Measurements from ENCODE around the gene RBBP4. TPM values are rescaled to one million over a fixed set of nuclear protein-coding genes. Genes with fewer than 3 reads are reported as not detected.

The RBBP4 gene
- total and polyA plus RNA-seq, 2 of the 8 experiments (the other 6 are each of a cell fraction or from before 2014, with no cell fraction given): 147 to 397 TPM

DNA sequence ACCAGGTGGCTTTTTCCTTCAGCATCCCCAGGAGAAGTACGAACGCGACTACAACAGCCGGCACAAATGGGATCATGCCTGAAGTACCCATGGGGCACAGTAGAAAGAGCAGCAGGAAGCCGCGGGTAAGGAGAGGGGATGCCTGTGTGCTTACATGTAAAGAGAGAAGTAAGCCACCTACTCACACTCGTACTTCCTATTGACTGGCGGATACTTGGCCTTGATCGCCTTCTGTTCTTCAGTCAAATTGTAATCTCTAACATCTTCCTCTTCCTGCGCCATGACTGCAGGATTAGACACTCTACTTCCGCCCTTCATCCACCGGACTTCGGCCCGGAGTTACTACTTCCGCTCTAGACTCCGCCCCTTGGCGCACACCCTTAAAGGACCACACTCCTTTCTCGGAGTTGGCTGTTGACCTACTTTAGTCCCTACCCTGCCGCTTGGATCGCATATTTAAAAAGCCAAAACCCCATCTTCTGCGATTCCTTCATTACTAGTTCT is 708 bp upstream of the RBBP4 start, which contains the start of gene ZBTB8OS (continued):
- no peak for TF ChIP-seq RXRA (IDR thresholded peaks at IDR 0.05; ENCODE audit: insufficient read depth, low read depth, low read length)
- TF ChIP-seq YY1 (IDR thresholded peaks at IDR 0.05; ENCODE audit: low read depth, low read length): no peak; the same call in 1 of the 2 replicates
- peak; percentile 27 for TF ChIP-seq ASH2L (IDR thresholded peaks at IDR 0.05; ENCODE audit: low read length)
- no peak; the same call in 1 of the 2 replicates for TF ChIP-seq SP4 (IDR thresholded peaks at IDR 0.05; ENCODE audit: low read length)
- TF ChIP-seq SIX5 (IDR thresholded peaks at IDR 0.05; ENCODE audit: low read depth, low read length): no peak
- no peak for TF ChIP-seq JUN (IDR thresholded peaks at IDR 0.05; ENCODE audit: low read depth, low read length)
- no peak for TF ChIP-seq CHD1 (IDR thresholded peaks at IDR 0.05; ENCODE audit: low read depth, low read length)
- TF ChIP-seq CTBP2 (IDR thresholded peaks at IDR 0.05; ENCODE audit: borderline replicate concordance, insufficient read depth, insufficient read length, low read length): no peak
- TF ChIP-seq GTF2F1 (IDR thresholded peaks at IDR 0.05; ENCODE audit: borderline replicate concordance, low read depth, low read length): peak; percentile 58; the same call in 1 of the 2 replicates
- peak; percentile 85 for TF ChIP-seq POLR2AphosphoS5 (IDR thresholded peaks at IDR 0.05; ENCODE audit: low read depth, low read length)
- TF ChIP-seq, protein P1, sequence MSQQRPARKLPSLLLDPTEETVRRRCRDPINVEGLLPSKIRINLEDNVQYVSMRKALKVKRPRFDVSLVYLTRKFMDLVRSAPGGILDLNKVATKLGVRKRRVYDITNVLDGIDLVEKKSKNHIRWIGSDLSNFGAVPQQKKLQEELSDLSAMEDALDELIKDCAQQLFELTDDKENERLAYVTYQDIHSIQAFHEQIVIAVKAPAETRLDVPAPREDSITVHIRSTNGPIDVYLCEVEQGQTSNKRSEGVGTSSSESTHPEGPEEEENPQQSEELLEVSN (IDR thresholded peaks at IDR 0.05): no peak
- peak; percentile 86 for TF ChIP-seq TBP (IDR thresholded peaks at IDR 0.05; ENCODE audit: low read depth, low read length)
- peak; percentile 26 for TF ChIP-seq TAF7 (optimal IDR thresholded peaks at IDR 0.05; ENCODE audit: borderline replicate concordance, low read depth, low read length)
- peak; percentile 86 for TF ChIP-seq SAP30 (IDR thresholded peaks at IDR 0.05; ENCODE audit: insufficient read depth, insufficient replicate concordance, low read length)
- no peak for TF ChIP-seq CHD2 (IDR thresholded peaks at IDR 0.05; ENCODE audit: low read length)
- TF ChIP-seq, protein P2, sequence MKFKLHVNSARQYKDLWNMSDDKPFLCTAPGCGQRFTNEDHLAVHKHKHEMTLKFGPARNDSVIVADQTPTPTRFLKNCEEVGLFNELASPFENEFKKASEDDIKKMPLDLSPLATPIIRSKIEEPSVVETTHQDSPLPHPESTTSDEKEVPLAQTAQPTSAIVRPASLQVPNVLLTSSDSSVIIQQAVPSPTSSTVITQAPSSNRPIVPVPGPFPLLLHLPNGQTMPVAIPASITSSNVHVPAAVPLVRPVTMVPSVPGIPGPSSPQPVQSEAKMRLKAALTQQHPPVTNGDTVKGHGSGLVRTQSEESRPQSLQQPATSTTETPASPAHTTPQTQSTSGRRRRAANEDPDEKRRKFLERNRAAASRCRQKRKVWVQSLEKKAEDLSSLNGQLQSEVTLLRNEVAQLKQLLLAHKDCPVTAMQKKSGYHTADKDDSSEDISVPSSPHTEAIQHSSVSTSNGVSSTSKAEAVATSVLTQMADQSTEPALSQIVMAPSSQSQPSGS (IDR thresholded peaks at IDR 0.05; ENCODE audit: low read length): 0 out of 2 replicates have a peak, but pooled peaks have one; percentile 78
- TF ChIP-seq RNF2 (IDR thresholded peaks at IDR 0.05; ENCODE audit: borderline replicate concordance, low read depth, low read length, missing control alignments, poor library complexity, severe bottlenecking): no peak
- no peak for TF ChIP-seq RFX5 (IDR thresholded peaks at IDR 0.05; ENCODE audit: borderline replicate concordance, low read depth, low read length)
- no peak for TF ChIP-seq SP2 (IDR thresholded peaks at IDR 0.05; ENCODE audit: low read length)
- no peak for TF ChIP-seq NANOG (IDR thresholded peaks at IDR 0.05; ENCODE audit: insufficient read depth, low read depth, low read length, poor library complexity, severe bottlenecking)
- TF ChIP-seq POLR2A (IDR thresholded peaks at IDR 0.05; ENCODE audit: control extremely low read depth in 1 of 2, low read depth in 2 of 2, low read length in 2 of 2): peak; percentile 94 to 95
- TF ChIP-seq BRCA1 (IDR thresholded peaks at IDR 0.05; ENCODE audit: low read depth, low read length): no peak
- no peak for TF ChIP-seq SUZ12 (IDR thresholded peaks at IDR 0.05; ENCODE audit: low read length)
- peak; percentile 87 for TF ChIP-seq TAF1 (IDR thresholded peaks at IDR 0.05; ENCODE audit: low read depth, low read length)
